SK-N-SH (cell line): ENCODE measurements around the gene MTARC1. TPM values are rescaled to one million over a fixed set of nuclear protein-coding genes. Genes with fewer than 3 reads are reported as not detected.
A peak's percentile ranks its signal among the peaks of the same experiment; 100 is the strongest.

ENCODE experiments used
- CTCF ChIA-PET: fragments of 300-600, 350-600 bp; formaldehyde crosslinking; extraction: SDS; loops from one replicate; lab custom pipeline; 2021; lab: Yijun Ruan, JAX
- POLR2A ChIA-PET: fragments of 350-600 bp; sonication (Branson Sonifier 250); formaldehyde crosslinking; extraction: SDS; loops from one replicate; lab custom pipeline; 2020; ENCODE audit warnings: antibody characterized with exemption, inconsistent platforms; lab: Yijun Ruan, JAX
- DNase-seq: peaks from one replicate; pipeline ENCODE4 v3.0.0; 2012
- H2AFZ ChIP-seq: fragments of 200-600 bp; sonication (generic); 2 replicates; pipeline ENCODE4 v1.8.1; 2016; ENCODE audit warnings: antibody characterized with exemption, mild to moderate bottlenecking, low read depth
- H3F3A ChIP-seq: fragments of 200-600 bp; sonication (generic); replicated peaks from 2 replicates; pipeline ENCODE3; 2016; ENCODE audit warnings: antibody characterized with exemption, mild to moderate bottlenecking; ENCODE audit not compliant: insufficient read depth
- H3K27ac ChIP-seq, 2 experiments: fragments of 200-500 bp in 1 of 2; fragments of 200-600 bp in 1 of 2; sonication (Bioruptor generic) in 1 of 2; sonication (generic), shearing (Covaris generic) in 1 of 2; 2 replicates each; pipeline versions ENCODE4 v1.5.1 to v1.6.1; 2014 to 2016; ENCODE audit warnings: low read depth in 2 of 2, inconsistent platforms in 1 of 2, low read length in 1 of 2, mild to moderate bottlenecking in 1 of 2, mixed read lengths in 1 of 2
- H3K27me3 ChIP-seq: fragments of 200-600 bp; sonication (generic), shearing (Covaris generic); 2 replicates; pipeline ENCODE4 v1.6.1; 2016; ENCODE audit warnings: mixed run types; ENCODE audit not compliant: insufficient read depth
- H3K36me3 ChIP-seq, 2 experiments: fragments of 200-500 bp in 1 of 2; fragments of 200-600 bp in 1 of 2; sonication (Bioruptor generic) in 1 of 2; sonication (generic) in 1 of 2; replicated peaks in 1 of 2; 2 replicates each; pipeline versions ENCODE3 to v1.5.1; 2014 to 2016; ENCODE audit warnings: low read length in 1 of 2, mild to moderate bottlenecking in 1 of 2; ENCODE audit not compliant: insufficient read depth in 2 of 2, control insufficient read depth in 1 of 2
- H3K4me1 ChIP-seq, 2 experiments: fragments of 200-500 bp in 1 of 2; fragments of 200-600 bp in 1 of 2; sonication (Bioruptor generic) in 1 of 2; sonication (generic), shearing (Covaris generic) in 1 of 2; 2 replicates each; pipeline versions ENCODE4 v1.5.1 to v1.6.1; 2014 to 2016; ENCODE audit warnings: low read depth in 1 of 2, low read length in 1 of 2, mixed run types in 1 of 2; ENCODE audit not compliant: insufficient read depth in 2 of 2, control insufficient read depth in 1 of 2
- H3K4me2 ChIP-seq: fragments of 200-600 bp; sonication (generic), shearing (Covaris generic); 2 replicates; pipeline ENCODE4 v1.6.1; 2017; ENCODE audit warnings: mixed run types
- H3K4me3 ChIP-seq, 2 experiments: fragments of 200-500 bp in 1 of 2; fragments of 200-600 bp in 1 of 2; sonication (Bioruptor generic) in 1 of 2; sonication (generic), shearing (Covaris generic) in 1 of 2; 2 replicates each; pipeline versions ENCODE4 v1.5.1 to v1.8.1; 2014 to 2016; ENCODE audit warnings: low read depth in 2 of 2, inconsistent platforms in 1 of 2, low read length in 1 of 2, mild to moderate bottlenecking in 1 of 2, mixed read lengths in 1 of 2, moderate library complexity in 1 of 2
- H3K79me2 ChIP-seq: fragments of 200-600 bp; sonication (generic); 2 replicates; pipeline ENCODE4 v1.8.1; 2017; ENCODE audit warnings: mild to moderate bottlenecking; ENCODE audit not compliant: insufficient read depth
- H3K9ac ChIP-seq: fragments of 200-600 bp; sonication (generic); 2 replicates; pipeline ENCODE4 v1.6.1; 2017; ENCODE audit warnings: mixed run types
- H3K9me2 ChIP-seq: fragments of 200-600 bp; sonication (generic); 2 replicates; pipeline ENCODE4 v1.6.1; 2017; ENCODE audit warnings: mixed run types
- H3K9me3 ChIP-seq: fragments of 200-600 bp; sonication (generic); 2 replicates; pipeline ENCODE4 v1.6.1; 2017; ENCODE audit warnings: mixed run types, mild to moderate bottlenecking, moderate library complexity
- H4K20me1 ChIP-seq: fragments of 200-600 bp; sonication (generic); 2 replicates; pipeline ENCODE4 v1.6.1; 2017; ENCODE audit warnings: mild to moderate bottlenecking, mixed run types; ENCODE audit not compliant: insufficient read depth
- CTCF ChIP-seq: fragments of 200-600 bp; sonication (generic); IDR thresholded peaks from 2 replicates; pipeline ENCODE4 v1.6.1; 2017; ENCODE audit warnings: antibody characterized with exemption, mild to moderate bottlenecking, moderate library complexity
- EZH2phosphoT487 ChIP-seq: fragments of 200-600 bp; sonication (generic); IDR thresholded peaks from 2 replicates; pipeline ENCODE4 v1.6.1; 2017; ENCODE audit warnings: low read depth, mixed run types, mild to moderate bottlenecking, antibody characterized with exemption, moderate library complexity, borderline replicate concordance
- FOSL2 ChIP-seq: IDR thresholded peaks from 2 replicates; pipeline ENCODE4 v1.4.0; 2012; ENCODE audit warnings: low read depth, mild to moderate bottlenecking, moderate library complexity, borderline replicate concordance
- FOXJ3 ChIP-seq: sonication (generic); formaldehyde crosslinking; IDR thresholded peaks from 2 replicates; pipeline ENCODE4 v1.5.1; 2020; ENCODE audit warnings: mild to moderate bottlenecking, missing genetic modification reagents
- GABPA ChIP-seq: IDR thresholded peaks from 2 replicates; pipeline ENCODE4 v1.4.0; 2012; ENCODE audit warnings: low read depth, mild to moderate bottlenecking
- GATA2 ChIP-seq: sonication (generic); formaldehyde crosslinking; IDR thresholded peaks from 2 replicates; pipeline ENCODE4 v1.5.0; 2020; ENCODE audit warnings: mild to moderate bottlenecking, missing genetic modification reagents
- IRF3 ChIP-seq: fragments of 150-350 bp; IDR thresholded peaks from 2 replicates; pipeline ENCODE4 v1.6.1; 2016; ENCODE audit warnings: mild to moderate bottlenecking, low read depth, low read length
- MAX ChIP-seq: IDR thresholded peaks from 2 replicates; pipeline ENCODE4 v1.4.0; 2012; ENCODE audit warnings: low read depth
- NRF1 ChIP-seq: IDR thresholded peaks from 2 replicates; pipeline ENCODE4 v1.6.1; 2012; ENCODE audit warnings: low read depth, mild to moderate bottlenecking, low read length
- POLR2AphosphoS5 ChIP-seq: IDR thresholded peaks from 2 replicates; pipeline ENCODE4 v1.6.1; 2012; ENCODE audit warnings: low read depth, low read length
- RAD21 ChIP-seq: IDR thresholded peaks from 2 replicates; pipeline ENCODE4 v1.6.1; 2012; ENCODE audit warnings: mild to moderate bottlenecking, low read length
- RCOR1 ChIP-seq: fragments of 150-350 bp; IDR thresholded peaks from 2 replicates; pipeline ENCODE4 v1.6.1; 2017; ENCODE audit warnings: antibody characterized with exemption, low read length
- RFX5 ChIP-seq: IDR thresholded peaks from 2 replicates; pipeline ENCODE4 v1.6.1; 2012; ENCODE audit warnings: mild to moderate bottlenecking, improper control_type of control experiment, low read length
- SMC3 ChIP-seq: IDR thresholded peaks from 2 replicates; pipeline ENCODE4 v1.6.1; 2012; ENCODE audit warnings: low read depth, low read length, improper control_type of control experiment
- TAF1 ChIP-seq: IDR thresholded peaks from 2 replicates; pipeline ENCODE4 v1.6.1; 2012; ENCODE audit warnings: low read depth, mild to moderate bottlenecking, low read length, moderate library complexity, borderline replicate concordance
- YY1 ChIP-seq: IDR thresholded peaks from 2 replicates; pipeline ENCODE4 v1.4.0; 2012; ENCODE audit warnings: low read depth, mild to moderate bottlenecking
- WGBS: methylation state at CpG from one replicate; pipeline ENCODE4 v1.1.6; 2017; ENCODE audit warnings: low lambda C conversion rate; 5-methylcytosine and 5-hydroxymethylcytosine counted together
- polyA plus RNA-seq, 3 experiments: library from polyadenylated mRNA; depleted of rRNA; stranded (reverse); fragments of >200 nt; gene quantifications; 2 replicates each; pipeline ENCODE4 v1.2.3, GENCODE V29; 2012
- TF ChIP-seq, protein P1 (sequence below): IDR thresholded peaks from 2 replicates; pipeline ENCODE4 v1.4.0; 2012; ENCODE audit warnings: low read depth, borderline replicate concordance

MTARC1 gene
- polyA plus RNA-seq, 1 of the 3 experiments (the other 2 are of a cell fraction), result 6.1 TPM

- Histone ChIP-seq H2AFZ (peak overlapping the region; percentile 24; the same call in 1 of the 2 replicates), H3K4me1 (peaks cover 0 to 5% of the 10 kb centered on the region in 2 experiments; a peak in 1 of 4 replicates), H3K4me3 (no peak overlapping the region; a peak in 1 of 4 replicates), H3K9me3 (no peaks in the 10 kb centered on the region), H3K79me2 (no peaks in the 10 kb centered on the region), H3K9me2 (no peaks in the 10 kb centered on the region), H3K27ac (no peak overlapping the region), H3K4me2 (no peak overlapping the region), H3K36me3 (peaks cover 0 to 9% of the 10 kb centered on the region in 2 experiments), H3K27me3 (no peaks in the 10 kb centered on the region), H3F3A (no peaks in the 10 kb centered on the region), H4K20me1 (no peaks in the 10 kb centered on the region), H3K9ac (no peak overlapping the region)
- TF ChIP-seq POLR2AphosphoS5, result no peak
- peak; percentile 25; the same call in 1 of the 2 replicates for TF ChIP-seq SMC3
- TF ChIP-seq CTCF, result peak; percentile 94
- peak; percentile 68 for TF ChIP-seq RAD21
- TF ChIP-seq RCOR1, result 0 out of 2 replicates have a peak, but pooled peaks have one; percentile 13
- ChIA-PET POLR2A (no interaction called here), CTCF (interaction anchor here (0.6 to 3.2 kb wide), 30 partner anchors 8 to 811 kb away, joined by 3 to 63 read pairs (median 4); partner anchors contain the start of gene MTARC1)
- 73% methylated on average over 10 of the region's 10 CpGs for WGBS
- DNase-seq, result peak; percentile 60
Measured at GRCh38 chr1:220803401-220804201, 16.9 kb downstream of the MTARC1 start.

- Histone ChIP-seq H3K4me2 (no peak overlapping the region), H3K9ac (no peak overlapping the region), H3K4me3 (no peak overlapping the region), H4K20me1 (no peaks in the 10 kb centered on the region), H3K4me1 (peaks cover 0 to 5% of the 10 kb centered on the region in 2 experiments; a peak in 1 of 4 replicates), H3K36me3 (peaks cover 0 to 6% of the 10 kb centered on the region in 2 experiments), H3K79me2 (no peaks in the 10 kb centered on the region), H3F3A (no peaks in the 10 kb centered on the region), H2AFZ (peak overlapping the region; percentile 24; the same call in 1 of the 2 replicates), H3K9me3 (no peaks in the 10 kb centered on the region), H3K9me2 (no peaks in the 10 kb centered on the region), H3K27ac (no peak overlapping the region), H3K27me3 (no peaks in the 10 kb centered on the region)
- ChIA-PET CTCF (interaction anchor here (0.6 to 3.2 kb wide), 17 partner anchors 9 to 811 kb away, joined by 3 to 63 read pairs (median 5); partner anchors contain the start of gene MTARC1), POLR2A (no interaction called here)
- DNase-seq, result no peak
- WGBS, result 61% methylated on average over 5 of the region's 5 CpGs
- no peak for TF ChIP-seq TAF1
- no peak for TF ChIP-seq EZH2phosphoT487
- no peak for TF ChIP-seq YY1
- TF ChIP-seq, protein P1, sequence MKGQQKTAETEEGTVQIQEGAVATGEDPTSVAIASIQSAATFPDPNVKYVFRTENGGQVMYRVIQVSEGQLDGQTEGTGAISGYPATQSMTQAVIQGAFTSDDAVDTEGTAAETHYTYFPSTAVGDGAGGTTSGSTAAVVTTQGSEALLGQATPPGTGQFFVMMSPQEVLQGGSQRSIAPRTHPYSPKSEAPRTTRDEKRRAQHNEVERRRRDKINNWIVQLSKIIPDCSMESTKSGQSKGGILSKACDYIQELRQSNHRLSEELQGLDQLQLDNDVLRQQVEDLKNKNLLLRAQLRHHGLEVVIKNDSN, result no peak
- no peak for TF ChIP-seq FOXJ3
- TF ChIP-seq IRF3, result no peak
- TF ChIP-seq FOSL2, result no peak
- no peak for TF ChIP-seq CTCF
- TF ChIP-seq MAX, result no peak
- TF ChIP-seq RFX5, result no peak
- TF ChIP-seq GATA2 (CRISPR knock-in tag), result no peak
- TF ChIP-seq NRF1, result no peak
- TF ChIP-seq GABPA, result no peak
Measured at GRCh38 chr1:220804202-220804586, 17.5 kb downstream of the MTARC1 start.
